ENCODE measurements around the gene MAB21L4. TPM values are rescaled to one million over a fixed set of nuclear protein-coding genes. Genes with fewer than 3 reads are reported as not detected.

The MAB21L4 gene
- total and polyA plus RNA-seq, 2 experiments from 2014 or later: not detected

GRCh38 chr2:240886678-240887609, 9.0 kb downstream of the MAB21L4 start:
- H3K36me3 ChIP-seq (ENCODE audit: low read depth): no peaks in the 10 kb centered on the region
- TF ChIP-seq EZH2 (IDR thresholded peaks at IDR 0.05; ENCODE audit: insufficient read depth, poor library complexity, severe bottlenecking): no peak
- TF ChIP-seq EZH2phosphoT487 (IDR thresholded peaks at IDR 0.05; ENCODE audit: insufficient read depth, low read depth): no peak
- H4K20me1 ChIP-seq (ENCODE audit: insufficient read depth): no peaks in the 10 kb centered on the region
- WGBS, 2 experiments (ENCODE audit: low coverage in 1 of 2, low lambda C conversion rate in 2 of 2, missing lambda C conversion rate in 2 of 2): 58 to 66% methylated on average over 18 of the region's 18 CpGs
- in situ Hi-C loops (cut with MboI): no loop called here
- H3K4me2 ChIP-seq (ENCODE audit: unreplicated experiment): no peak overlapping the region
- H3K27ac ChIP-seq: no peak overlapping the region
- H3F3A ChIP-seq (ENCODE audit: insufficient read depth): no peaks in the 10 kb centered on the region
- DNase-seq: no peak
- no peak overlapping the region for H2AFZ ChIP-seq
- no peak overlapping the region for H3K9ac ChIP-seq
- no peak overlapping the region for H3K4me3 ChIP-seq
- H3K27me3 ChIP-seq (replicated peaks; ENCODE audit: insufficient read depth): no peaks in the 10 kb centered on the region
- no peaks in the 10 kb centered on the region for H3K9me2 ChIP-seq (ENCODE audit: insufficient read depth)
- no peaks in the 10 kb centered on the region for H3K9me3 ChIP-seq (ENCODE audit: low read depth)
- H3K4me1 ChIP-seq (ENCODE audit: insufficient read depth): no peaks in the 10 kb centered on the region
- H3K79me2 ChIP-seq (ENCODE audit: insufficient read depth): no peaks in the 10 kb centered on the region

GRCh38 chr2:240886023-240886565, 9.9 kb downstream of the MAB21L4 start:
- Histone ChIP-seq H3K9me2 (ENCODE audit: insufficient read depth) (no peaks in the 10 kb centered on the region), H3K79me2 (ENCODE audit: insufficient read depth) (no peaks in the 10 kb centered on the region)
- WGBS, 2 experiments (ENCODE audit: low coverage in 1 of 2, low lambda C conversion rate in 2 of 2, missing lambda C conversion rate in 2 of 2): 84 to 90% methylated on average over 5 of the region's 5 CpGs

GRCh38 chr2:240885566-240885965, 10.4 kb downstream of the MAB21L4 start:
- no peaks in the 10 kb centered on the region for H3K9me3 ChIP-seq (ENCODE audit: low read depth)
- no peaks in the 10 kb centered on the region for H3K27me3 ChIP-seq (replicated peaks; ENCODE audit: insufficient read depth)
- H3K27ac ChIP-seq: no peak overlapping the region
- no peaks in the 10 kb centered on the region for H3K9me2 ChIP-seq (ENCODE audit: insufficient read depth)
- no peaks in the 10 kb centered on the region for H3K79me2 ChIP-seq (ENCODE audit: insufficient read depth)
- no peaks in the 10 kb centered on the region for H4K20me1 ChIP-seq (ENCODE audit: insufficient read depth)
- WGBS, 2 experiments (ENCODE audit: low coverage in 1 of 2, low lambda C conversion rate in 2 of 2, missing lambda C conversion rate in 2 of 2): 17 to 29% methylated on average over 1 of the region's 1 CpG
- no peak overlapping the region for H2AFZ ChIP-seq
- no peak overlapping the region for H3K4me2 ChIP-seq (ENCODE audit: unreplicated experiment)
- H3K4me3 ChIP-seq: no peak overlapping the region
- H3K4me1 ChIP-seq (ENCODE audit: insufficient read depth): no peaks in the 10 kb centered on the region
- no peaks in the 10 kb centered on the region for H3K36me3 ChIP-seq (ENCODE audit: low read depth)
- no peak for DNase-seq
- TF ChIP-seq EZH2phosphoT487 (IDR thresholded peaks at IDR 0.05; ENCODE audit: insufficient read depth, low read depth) (no peak), EZH2 (IDR thresholded peaks at IDR 0.05; ENCODE audit: insufficient read depth, poor library complexity, severe bottlenecking) (no peak)
- in situ Hi-C loops (cut with MboI): no loop called here
- no peak overlapping the region for H3K9ac ChIP-seq
- H3F3A ChIP-seq (ENCODE audit: insufficient read depth): no peaks in the 10 kb centered on the region

More at GRCh38 chr2:240886023-240886565, 9.9 kb downstream of the MAB21L4 start:
- H3K4me2 ChIP-seq (ENCODE audit: unreplicated experiment): no peak overlapping the region
- no peaks in the 10 kb centered on the region for H3F3A ChIP-seq (ENCODE audit: insufficient read depth)
- no peak overlapping the region for H3K4me3 ChIP-seq
- no peak overlapping the region for H2AFZ ChIP-seq
- H3K27ac ChIP-seq: no peak overlapping the region
- H3K9me3 ChIP-seq (ENCODE audit: low read depth): no peaks in the 10 kb centered on the region
- H4K20me1 ChIP-seq (ENCODE audit: insufficient read depth): no peaks in the 10 kb centered on the region
- no peaks in the 10 kb centered on the region for H3K27me3 ChIP-seq (replicated peaks; ENCODE audit: insufficient read depth)
- no peak for TF ChIP-seq EZH2phosphoT487 (IDR thresholded peaks at IDR 0.05; ENCODE audit: insufficient read depth, low read depth)
- no peak for TF ChIP-seq EZH2 (IDR thresholded peaks at IDR 0.05; ENCODE audit: insufficient read depth, poor library complexity, severe bottlenecking)
- H3K4me1 ChIP-seq (ENCODE audit: insufficient read depth): no peaks in the 10 kb centered on the region
- no peak for DNase-seq
- no peaks in the 10 kb centered on the region for H3K36me3 ChIP-seq (ENCODE audit: low read depth)
- in situ Hi-C loops (cut with MboI): no loop called here
- H3K9ac ChIP-seq: no peak overlapping the region

- no peaks in the 10 kb centered on the region for H3K36me3 ChIP-seq (ENCODE audit: low read depth)
- in situ Hi-C loops (cut with MboI): no loop called here
- H3K27me3 ChIP-seq (replicated peaks; ENCODE audit: insufficient read depth): no peaks in the 10 kb centered on the region
- H3K9me2 ChIP-seq (ENCODE audit: insufficient read depth): no peaks in the 10 kb centered on the region
- TF ChIP-seq EZH2phosphoT487 (IDR thresholded peaks at IDR 0.05; ENCODE audit: insufficient read depth, low read depth): no peak
- no peak for TF ChIP-seq EZH2 (IDR thresholded peaks at IDR 0.05; ENCODE audit: insufficient read depth, poor library complexity, severe bottlenecking)
- no peaks in the 10 kb centered on the region for H3K79me2 ChIP-seq (ENCODE audit: insufficient read depth)
- no peaks in the 10 kb centered on the region for H3K4me1 ChIP-seq (ENCODE audit: insufficient read depth)
- no peak overlapping the region for H3K4me3 ChIP-seq
- no peak overlapping the region for H3K9ac ChIP-seq
- H3F3A ChIP-seq (ENCODE audit: insufficient read depth): no peaks in the 10 kb centered on the region
- H3K4me2 ChIP-seq (ENCODE audit: unreplicated experiment): no peak overlapping the region
- H3K27ac ChIP-seq: no peak overlapping the region
- WGBS, 2 experiments (ENCODE audit: low coverage in 1 of 2, low lambda C conversion rate in 2 of 2, missing lambda C conversion rate in 2 of 2): 63 to 70% methylated on average over 3 of the region's 3 CpGs
- no peak for DNase-seq
- no peaks in the 10 kb centered on the region for H3K9me3 ChIP-seq (ENCODE audit: low read depth)
- no peaks in the 10 kb centered on the region for H4K20me1 ChIP-seq (ENCODE audit: insufficient read depth)
- no peak overlapping the region for H2AFZ ChIP-seq
These were observed 11.2 kb downstream of the MAB21L4 start for GRCh38 chr2:240884745-240885144.
